HepG2 (cell line): ENCODE results near the gene ATP8B4. TPM values are rescaled to one million over a fixed set of nuclear protein-coding genes. Genes with fewer than 3 reads are reported as not detected.

Source experiments
- ATAC-seq: fragments of 200-7000 bp; cut with Tn5 transposase; 3 replicates; pipeline ENCODE4 v1.9.1; 2020; ENCODE audit warnings: mild to moderate bottlenecking, moderate library complexity
- BruUV-seq: library from RNA; stranded (reverse); fragments of 400-500 nt; replicated peaks from 2 replicates; lab custom pipeline; 2021; lab: Mats Ljungman, UMichigan
- CTCF ChIA-PET: fragments of 300-600 bp; formaldehyde crosslinking; extraction: SDS; loops from one replicate; lab custom pipeline; 2021; ENCODE audit warnings: low total read pairs, inconsistent platforms, low intra/inter-chr PET ratio; lab: Yijun Ruan, JAX
- POLR2A ChIA-PET: fragments of 350-600 bp; sonication (Branson Sonifier 250); formaldehyde crosslinking; loops from one replicate; lab custom pipeline; 2020; ENCODE audit warnings: antibody characterized with exemption, inconsistent platforms; lab: Yijun Ruan, JAX
- DNase-seq: peaks from one replicate; pipeline ENCODE4 v3.0.0-alpha.2; 2015; ENCODE audit warnings: low spot score
- FAIRE-seq: peaks from 3 replicates; lab custom pipeline; 2011; peaks lifted over from hg19 to GRCh38; lab: Jason Lieb, UNC
- H2AFZ ChIP-seq: one replicate; pipeline ENCODE4 v1.6.1; 2011; ENCODE audit warnings: low read length, inconsistent platforms
- H3K27ac ChIP-seq: fragments of 300-600 bp; 3 replicates; pipeline ENCODE4 v1.8.0; 2011; ENCODE audit warnings: mixed run types, mild to moderate bottlenecking, mixed read lengths, low read length, inconsistent platforms; ENCODE audit not compliant: insufficient read depth; ENCODE audit errors: extremely low read length
- H3K27me3 ChIP-seq, 2 experiments: fragments of 200-600 bp in 1 of 2; 2 replicates in 1 of 2; 3 replicates in 1 of 2; pipeline versions ENCODE4 v1.6.0 to v1.8.0; 2011; ENCODE audit warnings: low read length in 2 of 2, mild to moderate bottlenecking in 2 of 2, moderate library complexity in 2 of 2, inconsistent platforms in 1 of 2; ENCODE audit not compliant: insufficient read depth in 2 of 2, control insufficient read depth in 1 of 2
- H3K36me3 ChIP-seq, 2 experiments: fragments of 200-600 bp in 1 of 2; replicated peaks in 1 of 2; 2 replicates in 1 of 2; 3 replicates in 1 of 2; pipeline versions ENCODE4 v1.5.1 to v1.8.0; 2011; ENCODE audit warnings: low read length in 2 of 2, inconsistent platforms in 1 of 2; ENCODE audit not compliant: insufficient read depth in 2 of 2, control insufficient read depth in 1 of 2
- H3K4me1 ChIP-seq: 2 replicates; pipeline ENCODE4 v1.5.1; 2012; ENCODE audit warnings: low read length, inconsistent platforms; ENCODE audit not compliant: insufficient read depth
- H3K4me2 ChIP-seq: 2 replicates; pipeline ENCODE4 v1.6.0; 2011; ENCODE audit warnings: low read depth, low read length, inconsistent platforms
- H3K4me3 ChIP-seq, 3 experiments: fragments of 200-600 bp in 1 of 3; sonication (generic), shearing (Covaris generic) in 1 of 3; replicated peaks in 1 of 3; 2 replicates each; pipeline ENCODE4 v1.5.1; 2011 to 2016; ENCODE audit warnings: low read length in 3 of 3, inconsistent platforms in 2 of 3, low read depth in 2 of 3, mild to moderate bottlenecking in 2 of 3, control low read depth in 1 of 3, mixed read lengths in 1 of 3; ENCODE audit not compliant: insufficient read depth in 1 of 3
- H3K79me2 ChIP-seq: one replicate; pipeline ENCODE4 v1.6.1; 2011; ENCODE audit warnings: low read length, inconsistent platforms; ENCODE audit not compliant: insufficient read depth
- H3K9ac ChIP-seq: 2 replicates; pipeline ENCODE4 v1.6.0; 2011; ENCODE audit warnings: mild to moderate bottlenecking, low read depth, low read length, inconsistent platforms; ENCODE audit not compliant: insufficient read depth
- H3K9me3 ChIP-seq: 2 replicates; pipeline ENCODE4 v1.5.1; 2012; ENCODE audit warnings: mild to moderate bottlenecking, low read length
- H4K20me1 ChIP-seq: 2 replicates; pipeline ENCODE4 v1.6.0; 2011; ENCODE audit warnings: inconsistent platforms, mild to moderate bottlenecking, low read length, moderate library complexity; ENCODE audit not compliant: insufficient read depth
- ARNT ChIP-seq: fragments of 450-650 bp; IDR thresholded peaks from 2 replicates; pipeline ENCODE4 v1.6.1; 2017
- ESRRA ChIP-seq: sonication (generic); formaldehyde crosslinking; IDR thresholded peaks from 2 replicates; pipeline ENCODE4 v1.5.1; 2020; ENCODE audit warnings: mild to moderate bottlenecking, low read depth, missing genetic modification reagents
- GATAD2A ChIP-seq: IDR thresholded peaks from 2 replicates; pipeline ENCODE4 v1.6.1; 2016
- KDM6A ChIP-seq: IDR thresholded peaks from 2 replicates; pipeline ENCODE4 v1.6.1; 2016; ENCODE audit warnings: low read depth
- NCOA1 ChIP-seq: sonication (generic); formaldehyde crosslinking; IDR thresholded peaks from 2 replicates; pipeline ENCODE4 v1.9.0; 2021; ENCODE audit warnings: missing genetic modification reagents
- SMC3 ChIP-seq: IDR thresholded peaks from 2 replicates; pipeline ENCODE4 v1.6.1; 2011; ENCODE audit warnings: low read length, improper control_type of control experiment
- SSRP1 ChIP-seq: IDR thresholded peaks from 2 replicates; pipeline ENCODE4 v1.6.1; 2016; ENCODE audit warnings: control low read depth
- ZNF33B ChIP-seq: sonication (generic); formaldehyde crosslinking; IDR thresholded peaks from 2 replicates; pipeline ENCODE4 v1.5.1; 2020; ENCODE audit warnings: mild to moderate bottlenecking, missing genetic modification reagents
- ZNF34 ChIP-seq: sonication (generic); formaldehyde crosslinking; IDR thresholded peaks from 2 replicates; pipeline ENCODE4 v1.4.0; 2020; ENCODE audit warnings: mild to moderate bottlenecking, missing genetic modification reagents, borderline replicate concordance
- ZNF550 ChIP-seq: sonication (generic); formaldehyde crosslinking; IDR thresholded peaks from 2 replicates; pipeline ENCODE4 v1.4.0; 2020; ENCODE audit warnings: mild to moderate bottlenecking, missing genetic modification reagents, borderline replicate concordance
- ZNF720 ChIP-seq: sonication (generic); formaldehyde crosslinking; IDR thresholded peaks from 2 replicates; pipeline ENCODE4 v1.4.0; 2020; ENCODE audit warnings: missing genetic modification reagents
- ZNF746 ChIP-seq: sonication (generic); formaldehyde crosslinking; IDR thresholded peaks from 2 replicates; pipeline ENCODE4 v1.8.0; 2022; ENCODE audit warnings: mild to moderate bottlenecking, missing genetic modification reagents
- ZNF839 ChIP-seq: sonication (generic); formaldehyde crosslinking; IDR thresholded peaks from 2 replicates; pipeline ENCODE4 v1.4.0; 2020; ENCODE audit warnings: missing genetic modification reagents, mild to moderate bottlenecking, borderline replicate concordance
- WGBS: methylation state at CpG from one replicate; pipeline ENCODE4 v1.1.6; 2017; ENCODE audit warnings: low lambda C conversion rate; 5-methylcytosine and 5-hydroxymethylcytosine counted together
- in situ Hi-C: cut with HindIII; loops from 2 replicates; pipeline ENCODE4 v1.10.0; 2017; ENCODE audit warnings: low pct_unique_long_range_greater_than_20kb; ENCODE audit not compliant: extremely low pct_ligation_motif_present
- intact Hi-C: fragments of 100-400 bp; cut with micrococcal nuclease; formaldehyde crosslinking; loops from one replicate; pipeline ENCODE4 v1.10.0; 2022; ENCODE audit not compliant: unreplicated experiment
- polyA plus RNA-seq, 8 experiments: library from polyadenylated mRNA; depleted of rRNA in 3 of 8; stranded (reverse) in 7 of 8; unstranded in 1 of 8; fragments of >200 nt; fragmentation: Illumina TruSeq in 4 of 8; extraction: Trizol in 4 of 8; gene quantifications; 2 replicates each; pipeline versions ENCODE4 v1.2.1 to v1.2.3, GENCODE V29; 2011 to 2016; ENCODE audit warnings: low read depth in 4 of 8, missing spikeins in 1 of 8, mixed read lengths in 1 of 8; ENCODE audit not compliant: insufficient read depth in 1 of 8
- total RNA-seq, 5 experiments: library from RNA; depleted of rRNA; stranded (reverse); fragments of >200 nt; fragmentation: Illumina TruSeq; extraction: Trizol; gene quantifications; 2 replicates each; pipeline ENCODE4 v1.2.3, GENCODE V29; 2016; ENCODE audit warnings: low read depth in 1 of 5
- TF ChIP-seq, protein P1 (sequence below): sonication (generic); formaldehyde crosslinking; IDR thresholded peaks from 2 replicates; pipeline ENCODE4 v1.5.0; 2020; ENCODE audit warnings: mild to moderate bottlenecking, missing genetic modification reagents
- TF ChIP-seq, protein P2 (sequence below): sonication (generic); formaldehyde crosslinking; IDR thresholded peaks from 2 replicates; pipeline ENCODE4 v1.5.0; 2020; ENCODE audit warnings: missing genetic modification reagents
- TF ChIP-seq, protein P3 (sequence below): sonication (generic); formaldehyde crosslinking; IDR thresholded peaks from 2 replicates; pipeline ENCODE4 v1.5.0; 2020; ENCODE audit warnings: mild to moderate bottlenecking, missing genetic modification reagents
- TF ChIP-seq, protein P4 (sequence below): sonication (generic); formaldehyde crosslinking; IDR thresholded peaks from 2 replicates; pipeline ENCODE4 v1.5.1; 2020; ENCODE audit warnings: missing genetic modification reagents, mild to moderate bottlenecking, borderline replicate concordance

The ATP8B4 gene
- total and polyA plus RNA-seq, 2 of the 13 experiments (the other 11 are each of a cell fraction or from before 2014, with no cell fraction given) = 0.24 to 0.69 TPM

DNA sequence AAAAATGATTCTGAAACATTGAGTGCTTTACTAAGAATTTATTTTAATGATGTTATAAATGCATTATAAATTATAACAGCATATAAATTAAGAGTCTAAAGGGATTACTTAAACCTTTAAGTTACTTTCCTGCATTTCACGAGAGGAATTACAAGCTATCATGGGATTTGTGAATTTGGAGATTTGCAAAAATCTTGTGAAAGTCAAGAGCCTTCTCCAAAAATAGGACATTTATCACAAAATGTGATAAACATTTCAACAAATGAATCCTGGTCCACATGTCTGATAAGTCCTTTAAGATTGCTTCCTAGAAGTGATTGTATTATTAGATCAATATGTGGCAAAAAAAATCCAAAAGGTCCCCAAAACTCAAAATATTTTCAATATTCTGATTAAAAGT is 154.5 kb downstream of the ATP8B4 start:
- intact Hi-C loops = no loop called here
- Histone ChIP-seq H3K36me3 (no peaks in the 10 kb centered on the region), H3K27ac (no peak overlapping the region), H3K9ac (no peak overlapping the region), H4K20me1 (no peaks in the 10 kb centered on the region), H3K4me1 (no peaks in the 10 kb centered on the region), H3K4me3 (no peak overlapping the region), H3K9me3 (peaks cover 7% of the 10 kb centered on the region; the same call in 1 of the 2 replicates), H3K4me2 (no peak overlapping the region), H3K79me2 (no peaks in the 10 kb centered on the region), H2AFZ (no peak overlapping the region), H3K27me3 (no peaks in the 10 kb centered on the region)
- TF ChIP-seq NCOA1 (CRISPR knock-in tag) (no peak), KDM6A (CRISPR knock-in tag) (no peak), ZNF34 (CRISPR knock-in tag) (no peak), SMC3 (no peak), ZNF720 (CRISPR knock-in tag) (no peak), GATAD2A (no peak), ZNF550 (CRISPR knock-in tag) (no peak), ZNF839 (CRISPR knock-in tag) (no peak), ZNF33B (no peak), ESRRA (no peak), SSRP1 (CRISPR knock-in tag) (no peak), ARNT (no peak), ZNF746 (CRISPR knock-in tag) (no peak)
- TF ChIP-seq, protein P1, sequence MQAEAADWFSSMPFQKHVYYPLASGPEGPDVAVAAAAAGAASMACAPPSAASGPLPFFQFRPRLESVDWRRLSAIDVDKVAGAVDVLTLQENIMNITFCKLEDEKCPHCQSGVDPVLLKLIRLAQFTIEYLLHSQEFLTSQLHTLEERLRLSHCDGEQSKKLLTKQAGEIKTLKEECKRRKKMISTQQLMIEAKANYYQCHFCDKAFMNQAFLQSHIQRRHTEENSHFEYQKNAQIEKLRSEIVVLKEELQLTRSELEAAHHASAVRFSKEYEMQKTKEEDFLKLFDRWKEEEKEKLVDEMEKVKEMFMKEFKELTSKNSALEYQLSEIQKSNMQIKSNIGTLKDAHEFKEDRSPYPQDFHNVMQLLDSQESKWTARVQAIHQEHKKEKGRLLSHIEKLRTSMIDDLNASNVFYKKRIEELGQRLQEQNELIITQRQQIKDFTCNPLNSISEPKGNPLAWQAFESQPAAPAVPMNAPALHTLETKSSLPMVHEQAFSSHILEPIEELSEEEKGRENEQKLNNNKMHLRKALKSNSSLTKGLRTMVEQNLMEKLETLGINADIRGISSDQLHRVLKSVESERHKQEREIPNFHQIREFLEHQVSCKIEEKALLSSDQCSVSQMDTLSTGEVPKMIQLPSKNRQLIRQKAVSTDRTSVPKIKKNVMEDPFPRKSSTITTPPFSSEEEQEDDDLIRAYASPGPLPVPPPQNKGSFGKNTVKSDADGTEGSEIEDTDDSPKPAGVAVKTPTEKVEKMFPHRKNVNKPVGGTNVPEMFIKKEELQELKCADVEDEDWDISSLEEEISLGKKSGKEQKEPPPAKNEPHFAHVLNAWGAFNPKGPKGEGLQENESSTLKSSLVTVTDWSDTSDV (CRISPR knock-in tag) = no peak
- TF ChIP-seq, protein P2, sequence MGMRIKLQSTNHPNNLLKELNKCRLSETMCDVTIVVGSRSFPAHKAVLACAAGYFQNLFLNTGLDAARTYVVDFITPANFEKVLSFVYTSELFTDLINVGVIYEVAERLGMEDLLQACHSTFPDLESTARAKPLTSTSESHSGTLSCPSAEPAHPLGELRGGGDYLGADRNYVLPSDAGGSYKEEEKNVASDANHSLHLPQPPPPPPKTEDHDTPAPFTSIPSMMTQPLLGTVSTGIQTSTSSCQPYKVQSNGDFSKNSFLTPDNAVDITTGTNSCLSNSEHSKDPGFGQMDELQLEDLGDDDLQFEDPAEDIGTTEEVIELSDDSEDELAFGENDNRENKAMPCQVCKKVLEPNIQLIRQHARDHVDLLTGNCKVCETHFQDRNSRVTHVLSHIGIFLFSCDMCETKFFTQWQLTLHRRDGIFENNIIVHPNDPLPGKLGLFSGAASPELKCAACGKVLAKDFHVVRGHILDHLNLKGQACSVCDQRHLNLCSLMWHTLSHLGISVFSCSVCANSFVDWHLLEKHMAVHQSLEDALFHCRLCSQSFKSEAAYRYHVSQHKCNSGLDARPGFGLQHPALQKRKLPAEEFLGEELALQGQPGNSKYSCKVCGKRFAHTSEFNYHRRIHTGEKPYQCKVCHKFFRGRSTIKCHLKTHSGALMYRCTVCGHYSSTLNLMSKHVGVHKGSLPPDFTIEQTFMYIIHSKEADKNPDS (CRISPR knock-in tag) = no peak
- TF ChIP-seq, protein P3, sequence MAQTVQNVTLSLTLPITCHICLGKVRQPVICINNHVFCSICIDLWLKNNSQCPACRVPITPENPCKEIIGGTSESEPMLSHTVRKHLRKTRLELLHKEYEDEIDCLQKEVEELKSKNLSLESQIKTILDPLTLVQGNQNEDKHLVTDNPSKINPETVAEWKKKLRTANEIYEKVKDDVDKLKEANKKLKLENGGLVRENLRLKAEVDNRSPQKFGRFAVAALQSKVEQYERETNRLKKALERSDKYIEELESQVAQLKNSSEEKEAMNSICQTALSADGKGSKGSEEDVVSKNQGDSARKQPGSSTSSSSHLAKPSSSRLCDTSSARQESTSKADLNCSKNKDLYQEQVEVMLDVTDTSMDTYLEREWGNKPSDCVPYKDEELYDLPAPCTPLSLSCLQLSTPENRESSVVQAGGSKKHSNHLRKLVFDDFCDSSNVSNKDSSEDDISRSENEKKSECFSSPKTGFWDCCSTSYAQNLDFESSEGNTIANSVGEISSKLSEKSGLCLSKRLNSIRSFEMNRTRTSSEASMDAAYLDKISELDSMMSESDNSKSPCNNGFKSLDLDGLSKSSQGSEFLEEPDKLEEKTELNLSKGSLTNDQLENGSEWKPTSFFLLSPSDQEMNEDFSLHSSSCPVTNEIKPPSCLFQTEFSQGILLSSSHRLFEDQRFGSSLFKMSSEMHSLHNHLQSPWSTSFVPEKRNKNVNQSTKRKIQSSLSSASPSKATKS (CRISPR knock-in tag) = no peak
- TF ChIP-seq, protein P4, sequence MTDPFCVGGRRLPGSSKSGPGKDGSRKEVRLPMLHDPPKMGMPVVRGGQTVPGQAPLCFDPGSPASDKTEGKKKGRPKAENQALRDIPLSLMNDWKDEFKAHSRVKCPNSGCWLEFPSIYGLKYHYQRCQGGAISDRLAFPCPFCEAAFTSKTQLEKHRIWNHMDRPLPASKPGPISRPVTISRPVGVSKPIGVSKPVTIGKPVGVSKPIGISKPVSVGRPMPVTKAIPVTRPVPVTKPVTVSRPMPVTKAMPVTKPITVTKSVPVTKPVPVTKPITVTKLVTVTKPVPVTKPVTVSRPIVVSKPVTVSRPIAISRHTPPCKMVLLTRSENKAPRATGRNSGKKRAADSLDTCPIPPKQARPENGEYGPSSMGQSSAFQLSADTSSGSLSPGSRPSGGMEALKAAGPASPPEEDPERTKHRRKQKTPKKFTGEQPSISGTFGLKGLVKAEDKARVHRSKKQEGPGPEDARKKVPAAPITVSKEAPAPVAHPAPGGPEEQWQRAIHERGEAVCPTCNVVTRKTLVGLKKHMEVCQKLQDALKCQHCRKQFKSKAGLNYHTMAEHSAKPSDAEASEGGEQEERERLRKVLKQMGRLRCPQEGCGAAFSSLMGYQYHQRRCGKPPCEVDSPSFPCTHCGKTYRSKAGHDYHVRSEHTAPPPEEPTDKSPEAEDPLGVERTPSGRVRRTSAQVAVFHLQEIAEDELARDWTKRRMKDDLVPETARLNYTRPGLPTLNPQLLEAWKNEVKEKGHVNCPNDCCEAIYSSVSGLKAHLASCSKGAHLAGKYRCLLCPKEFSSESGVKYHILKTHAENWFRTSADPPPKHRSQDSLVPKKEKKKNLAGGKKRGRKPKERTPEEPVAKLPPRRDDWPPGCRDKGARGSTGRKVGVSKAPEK (CRISPR knock-in tag) = no peak
- in situ Hi-C loops = no loop called here
- CTCF ChIA-PET = no interaction called here
- no peak for ATAC-seq
- 53% methylated on average over 1 of the region's 1 CpG for WGBS
- FAIRE-seq = no peak
- DNase-seq = no peak
- no TSS peak for BruUV-seq
- POLR2A ChIA-PET = no interaction called here
